ENCODE results near the gene IFNGR2. TPM values are rescaled to one million over a fixed set of nuclear protein-coding genes. Genes with fewer than 3 reads are reported as not detected.

Gene IFNGR2
- total RNA-seq, 2 donors from 2014 or later, result 53.7 to 128 TPM

DNA sequence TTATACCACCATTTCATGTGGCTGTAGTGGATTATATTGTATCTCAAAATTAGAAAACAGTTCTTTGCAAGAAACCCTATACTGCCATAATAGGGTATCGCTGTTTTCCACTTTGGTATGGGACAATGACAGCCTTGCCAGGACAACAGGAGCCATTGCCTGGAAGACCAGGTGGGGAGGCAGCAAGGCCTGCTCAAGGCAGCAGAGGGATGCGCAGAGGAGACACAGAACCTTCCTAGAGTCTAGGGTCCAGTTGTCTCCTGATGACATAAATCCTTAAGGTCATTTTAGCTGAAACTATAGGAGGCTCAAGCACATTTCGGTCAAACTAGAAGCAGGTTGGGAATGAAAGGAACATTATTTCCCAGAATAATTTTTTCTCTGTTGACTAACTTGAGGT lies 27.6 kb downstream of the IFNGR2 start:
- DNase-seq, result no peak
- Histone ChIP-seq H3K4me3 (no peak overlapping the region), H3K4me1 (no peaks in the 10 kb centered on the region), H3K27me3 (no peaks in the 10 kb centered on the region), H3K9ac (ENCODE audit: low read depth in 2 of 2, low read length in 2 of 2) (no peak overlapping the region), H3K27ac (no peak overlapping the region), H3K36me3 (peaks cover 9% of the 10 kb centered on the region), H3K9me3 (no peaks in the 10 kb centered on the region)
- TF ChIP-seq, protein P1, sequence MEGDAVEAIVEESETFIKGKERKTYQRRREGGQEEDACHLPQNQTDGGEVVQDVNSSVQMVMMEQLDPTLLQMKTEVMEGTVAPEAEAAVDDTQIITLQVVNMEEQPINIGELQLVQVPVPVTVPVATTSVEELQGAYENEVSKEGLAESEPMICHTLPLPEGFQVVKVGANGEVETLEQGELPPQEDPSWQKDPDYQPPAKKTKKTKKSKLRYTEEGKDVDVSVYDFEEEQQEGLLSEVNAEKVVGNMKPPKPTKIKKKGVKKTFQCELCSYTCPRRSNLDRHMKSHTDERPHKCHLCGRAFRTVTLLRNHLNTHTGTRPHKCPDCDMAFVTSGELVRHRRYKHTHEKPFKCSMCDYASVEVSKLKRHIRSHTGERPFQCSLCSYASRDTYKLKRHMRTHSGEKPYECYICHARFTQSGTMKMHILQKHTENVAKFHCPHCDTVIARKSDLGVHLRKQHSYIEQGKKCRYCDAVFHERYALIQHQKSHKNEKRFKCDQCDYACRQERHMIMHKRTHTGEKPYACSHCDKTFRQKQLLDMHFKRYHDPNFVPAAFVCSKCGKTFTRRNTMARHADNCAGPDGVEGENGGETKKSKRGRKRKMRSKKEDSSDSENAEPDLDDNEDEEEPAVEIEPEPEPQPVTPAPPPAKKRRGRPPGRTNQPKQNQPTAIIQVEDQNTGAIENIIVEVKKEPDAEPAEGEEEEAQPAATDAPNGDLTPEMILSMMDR (IDR thresholded peaks at IDR 0.05), result no peak
- intact Hi-C loops (cut with DNase I), result no loop called here

DNA sequence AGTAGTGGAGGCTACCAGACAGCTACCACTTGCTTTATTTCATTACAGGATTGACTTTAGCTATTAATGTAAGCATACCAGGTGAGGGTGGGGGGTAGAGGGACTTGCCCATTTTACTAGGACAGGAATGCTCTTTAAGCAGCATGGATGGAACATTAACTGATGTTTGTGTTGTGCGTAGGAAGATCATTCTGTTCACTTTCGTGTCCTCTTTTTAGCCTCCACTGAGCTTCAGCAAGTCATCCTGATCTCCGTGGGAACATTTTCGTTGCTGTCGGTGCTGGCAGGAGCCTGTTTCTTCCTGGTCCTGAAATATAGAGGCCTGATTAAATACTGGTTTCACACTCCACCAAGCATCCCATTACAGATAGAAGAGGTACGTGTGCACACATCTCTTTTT lies 29.3 kb downstream of the IFNGR2 start:
- H3K36me3 ChIP-seq, result peaks cover 9% of the 10 kb centered on the region
- no peak overlapping the region for H3K27ac ChIP-seq
- no peak overlapping the region for H3K4me3 ChIP-seq
- H3K27me3 ChIP-seq, result no peaks in the 10 kb centered on the region
- H3K9me3 ChIP-seq, result no peaks in the 10 kb centered on the region
- no peaks in the 10 kb centered on the region for H3K4me1 ChIP-seq
- H3K9ac ChIP-seq (ENCODE audit: low read depth in 2 of 2, low read length in 2 of 2), result no peak overlapping the region
- intact Hi-C loops (cut with DNase I), result no loop called here
- TF ChIP-seq, protein P1 (IDR thresholded peaks at IDR 0.05), result no peak
- DNase-seq, result no peak

GRCh38 chr21:33433001-33433400 lies 29.8 kb downstream of the IFNGR2 start:
- Histone ChIP-seq H3K4me3 (no peak overlapping the region), H3K27me3 (no peaks in the 10 kb centered on the region), H3K27ac (no peak overlapping the region), H3K9ac (ENCODE audit: low read depth in 2 of 2, low read length in 2 of 2) (no peak overlapping the region), H3K4me1 (no peaks in the 10 kb centered on the region), H3K9me3 (no peaks in the 10 kb centered on the region), H3K36me3 (peaks cover 9% of the 10 kb centered on the region)
- TF ChIP-seq, protein P1 (IDR thresholded peaks at IDR 0.05), result no peak
- DNase-seq, result no peak
- intact Hi-C loops (cut with DNase I), result no loop called here

DNA sequence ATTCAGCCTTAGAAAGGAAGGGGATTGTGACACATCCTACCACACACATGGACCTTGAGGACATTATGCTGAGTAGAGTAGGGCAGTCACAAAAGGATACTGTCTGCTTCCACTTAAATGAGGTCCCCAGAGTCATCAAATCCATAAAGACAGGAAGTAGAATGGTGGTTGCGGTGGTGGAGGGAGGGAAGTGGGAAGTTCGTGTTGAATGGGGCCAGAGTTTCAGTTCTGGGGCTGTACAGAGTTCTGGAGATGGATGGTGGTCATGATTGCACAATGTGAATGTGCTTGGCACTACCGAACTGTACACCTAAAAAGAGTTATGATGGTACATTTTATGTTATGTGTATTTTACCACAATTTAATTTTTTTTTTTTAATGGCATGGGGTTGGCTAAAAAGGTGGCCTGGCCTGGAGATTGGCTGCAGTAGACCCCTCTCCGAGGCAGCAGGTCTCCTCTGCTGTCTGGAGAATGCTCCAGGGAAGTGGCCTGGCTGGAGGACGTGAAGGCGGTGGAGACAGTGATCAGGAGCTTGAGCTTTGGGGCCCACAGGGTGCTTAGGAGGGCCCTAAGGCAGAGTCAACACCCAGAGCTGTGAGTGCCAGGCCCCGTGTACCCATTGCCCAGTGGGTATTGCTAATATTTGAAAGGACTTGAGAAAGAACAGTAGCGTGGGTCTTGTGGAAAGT lies 30.4 kb downstream of the IFNGR2 start:
- Histone ChIP-seq H3K27ac (peak overlapping the region; percentile 45), H3K36me3 (peaks cover 9% of the 10 kb centered on the region), H3K9ac (ENCODE audit: low read depth in 2 of 2, low read length in 2 of 2) (peak overlapping the region in 1 of 2 donors; percentile 3), H3K4me3 (no peak overlapping the region), H3K4me1 (no peaks in the 10 kb centered on the region), H3K9me3 (no peaks in the 10 kb centered on the region), H3K27me3 (no peaks in the 10 kb centered on the region)
- TF ChIP-seq, protein P1 (IDR thresholded peaks at IDR 0.05), result no peak
- no peak for DNase-seq
- intact Hi-C loops (cut with DNase I), result no loop called here

GRCh38 chr21:33434770-33435360 lies 31.7 kb downstream of the IFNGR2 start:
- intact Hi-C loops (cut with DNase I), result no loop called here
- H3K9ac ChIP-seq (ENCODE audit: low read depth in 2 of 2, low read length in 2 of 2), result peak overlapping the region in 1 of 2 donors; percentile 39
- TF ChIP-seq, protein P1 (IDR thresholded peaks at IDR 0.05), result no peak
- H3K36me3 ChIP-seq, result peaks cover 9% of the 10 kb centered on the region
- no peak overlapping the region for H3K4me3 ChIP-seq
- H3K9me3 ChIP-seq, result no peaks in the 10 kb centered on the region
- peak overlapping the region; percentile 45 for H3K27ac ChIP-seq
- H3K4me1 ChIP-seq, result no peaks in the 10 kb centered on the region
- no peaks in the 10 kb centered on the region for H3K27me3 ChIP-seq
- no peak for DNase-seq
